HS-27A (cell line): ENCODE measurements around the gene MBD3L4.
"Not testable (repeated sequence)": the region's sequence is repeated elsewhere in the genome, so short reads cannot be mapped to it uniquely, and the experiment has no call there.

Experiments
- DNase-seq: peaks from one replicate; pipeline ENCODE4 v3.0.0-alpha.2; 2012; ENCODE audit warnings: low read depth, missing footprints

The MBD3L4 gene

DNA sequence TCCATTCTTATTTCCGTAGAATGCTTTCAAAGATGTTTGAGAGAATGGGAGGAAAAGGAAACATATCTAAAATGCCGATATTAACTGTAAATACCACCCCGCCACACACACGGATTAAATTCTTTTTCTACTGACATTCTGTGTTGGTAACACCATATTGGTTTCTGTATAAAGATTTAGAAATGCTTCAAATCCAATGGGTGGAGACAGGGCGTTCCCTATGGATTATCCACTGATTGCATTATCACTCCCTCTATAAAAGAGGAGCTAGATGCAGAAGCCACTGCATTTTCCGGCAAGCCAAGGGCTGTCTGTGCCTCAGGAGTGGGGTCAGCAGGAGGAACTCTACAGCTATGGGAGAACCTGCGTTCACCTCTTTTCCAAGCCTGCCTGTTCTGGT lies 9.0 kb upstream of the MBD3L4 start, which contains the start of gene MBD3L2:
TSS of gene MBD3L2 (plus strand) at position 301 of the 400 bp plus-strand sequence. CDS start at position 354, 53 bp downstream.
- DNase-seq, result not testable (repeated sequence)

DNA sequence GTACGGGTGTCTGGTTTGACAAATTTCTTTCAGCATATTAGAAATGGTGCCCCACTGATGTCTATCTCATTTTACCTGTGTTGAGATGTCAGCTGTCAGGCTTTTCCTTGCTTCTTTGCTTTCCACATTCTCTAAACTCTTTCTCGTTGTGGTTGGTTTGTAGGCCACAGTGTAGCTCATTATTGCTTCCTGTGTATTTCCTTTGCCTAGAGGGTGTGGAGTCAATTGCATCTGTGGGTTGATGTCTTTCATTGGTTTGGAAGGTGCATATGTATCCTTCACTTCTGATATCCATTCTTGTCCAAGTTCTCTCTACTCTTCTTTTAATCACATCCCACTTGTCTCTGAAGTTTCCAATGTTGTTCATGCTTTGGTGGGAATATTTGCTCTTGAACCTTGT lies 1.6 kb upstream of the MBD3L4 start:
- DNase-seq, result not testable (repeated sequence)

DNA sequence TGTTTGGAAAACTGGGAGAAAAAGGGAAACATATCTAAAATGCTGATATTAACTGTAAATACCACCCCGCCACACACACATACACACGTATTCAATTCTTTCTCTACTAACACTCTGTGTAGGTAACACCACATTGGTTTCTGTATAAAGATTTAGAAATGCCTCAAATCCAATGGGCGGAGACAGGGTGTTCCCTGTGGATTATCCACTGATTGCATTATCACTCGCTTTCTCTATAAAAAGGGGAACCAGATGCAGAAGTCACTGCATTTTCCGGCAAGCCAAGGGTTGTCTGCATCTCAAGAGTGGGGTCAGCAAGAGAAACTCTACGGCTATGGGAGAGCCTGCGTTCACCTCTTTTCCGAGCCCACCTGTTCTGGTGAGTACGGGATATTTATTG lies 9.7 kb downstream of the MBD3L4 start, which contains the start of gene MBD3L5:
TSS of gene MBD3L5 (plus strand) at position 301 of the 400 bp plus-strand sequence. CDS start at position 335, 34 bp downstream.
- DNase-seq, result not testable (repeated sequence)

DNA sequence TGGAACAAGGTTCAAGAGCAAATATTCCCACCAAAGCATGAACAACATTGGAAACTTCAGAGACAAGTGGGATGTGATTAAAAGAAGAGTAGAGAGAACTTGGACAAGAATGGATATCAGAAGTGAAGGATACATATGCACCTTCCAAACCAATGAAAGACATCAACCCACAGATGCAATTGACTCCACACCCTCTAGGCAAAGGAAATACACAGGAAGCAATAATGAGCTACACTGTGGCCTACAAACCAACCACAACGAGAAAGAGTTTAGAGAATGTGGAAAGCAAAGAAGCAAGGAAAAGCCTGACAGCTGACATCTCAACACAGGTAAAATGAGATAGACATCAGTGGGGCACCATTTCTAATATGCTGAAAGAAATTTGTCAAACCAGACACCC lies 11.2 kb downstream of the MBD3L4 start:
- DNase-seq, result not testable (repeated sequence)

DNA sequence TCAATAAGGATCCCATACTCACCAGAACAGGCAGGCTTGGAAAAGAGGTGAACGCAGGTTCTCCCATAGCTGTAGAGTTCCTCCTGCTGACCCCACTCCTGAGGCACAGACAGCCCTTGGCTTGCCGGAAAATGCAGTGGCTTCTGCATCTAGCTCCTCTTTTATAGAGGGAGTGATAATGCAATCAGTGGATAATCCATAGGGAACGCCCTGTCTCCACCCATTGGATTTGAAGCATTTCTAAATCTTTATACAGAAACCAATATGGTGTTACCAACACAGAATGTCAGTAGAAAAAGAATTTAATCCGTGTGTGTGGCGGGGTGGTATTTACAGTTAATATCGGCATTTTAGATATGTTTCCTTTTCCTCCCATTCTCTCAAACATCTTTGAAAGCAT lies 18.6 kb downstream of the MBD3L4 start, which contains the start of gene MBD3L2B:
TSS of gene MBD3L2B (minus strand) at position 101 of the 400 bp plus-strand sequence. CDS start at position 67, 34 bp downstream.
- DNase-seq, result not testable (repeated sequence)

DNA sequence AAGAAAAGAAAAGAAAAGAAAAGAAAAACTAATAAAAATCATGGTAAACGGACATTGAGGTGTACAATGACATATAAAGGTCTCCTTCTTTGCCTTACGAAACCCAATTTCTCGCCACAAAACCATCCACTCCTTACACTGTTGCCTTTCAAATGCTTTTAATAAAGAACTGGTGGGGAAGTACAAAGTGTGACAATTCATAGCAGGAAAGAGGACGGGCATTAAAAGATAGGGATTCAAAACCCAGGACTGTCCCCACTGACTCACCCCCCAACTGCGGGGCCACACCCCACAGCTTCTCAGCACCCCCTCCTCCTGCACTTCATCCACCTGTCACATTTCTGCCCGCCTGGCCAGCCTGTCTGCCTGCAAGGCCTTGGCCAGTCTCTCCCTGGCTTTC lies 21.2 kb downstream of the MBD3L4 start:
- DNase-seq, result no peak

DNA sequence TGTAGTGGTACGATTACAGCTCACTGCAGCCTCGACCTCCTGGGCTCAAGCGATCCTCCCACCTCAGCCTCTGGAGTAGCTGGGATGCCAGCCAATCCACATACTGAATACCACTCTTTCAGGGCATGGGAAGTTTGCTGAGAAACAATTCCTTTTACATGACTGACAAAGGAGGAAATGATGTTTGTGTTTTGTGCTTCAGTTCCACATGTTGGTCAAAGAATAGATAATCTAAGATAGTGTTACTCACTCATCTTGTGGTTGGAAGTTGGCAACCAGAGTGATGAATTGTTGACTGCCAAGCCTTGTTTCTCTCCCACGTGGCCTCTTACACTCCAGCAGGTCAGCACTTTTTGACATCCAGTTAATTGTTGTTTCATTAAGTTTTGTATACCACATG lies 26.3 kb downstream of the MBD3L4 start:
- no peak for DNase-seq

DNA sequence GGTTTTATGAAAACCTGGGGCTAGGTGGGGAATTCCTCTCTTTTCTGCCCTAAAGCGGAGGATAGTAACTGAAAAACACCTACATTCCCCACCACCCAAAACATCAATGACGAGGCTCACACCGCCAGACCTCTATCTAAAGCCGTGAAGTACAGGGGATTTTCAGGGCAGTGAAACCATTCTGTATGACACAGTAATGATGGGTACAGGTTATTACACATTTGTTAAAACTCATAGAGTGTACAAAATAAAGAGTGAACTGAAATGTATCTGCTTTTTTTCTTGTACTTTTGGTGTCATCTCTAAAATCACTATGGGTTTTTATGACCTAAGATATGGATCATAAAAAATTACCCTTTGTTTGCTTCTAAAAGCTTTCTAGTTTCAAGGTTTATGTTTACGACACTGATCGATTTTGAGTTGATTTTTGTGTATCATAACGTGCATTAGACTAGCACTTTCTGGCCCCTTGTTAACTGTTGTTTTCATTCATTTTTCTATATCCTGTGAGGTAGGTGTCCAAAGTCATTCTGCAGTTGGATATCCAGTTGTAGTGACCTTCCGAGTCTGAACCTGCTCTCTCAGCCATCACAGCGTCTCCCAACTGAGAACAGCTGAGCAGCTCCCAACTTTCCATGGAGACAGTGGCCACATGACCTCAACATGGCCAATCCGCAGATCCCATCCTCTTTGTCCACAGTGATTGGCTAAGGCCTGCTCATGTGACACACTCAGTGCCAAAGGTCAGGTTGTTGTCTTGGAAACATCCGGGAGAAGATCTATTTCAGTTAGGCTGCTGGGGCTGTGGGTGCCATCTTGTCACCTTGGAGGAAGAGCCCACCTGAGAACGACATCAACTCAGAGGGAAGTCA lies 29.0 kb downstream of the MBD3L4 start:
- no peak for DNase-seq

DNA sequence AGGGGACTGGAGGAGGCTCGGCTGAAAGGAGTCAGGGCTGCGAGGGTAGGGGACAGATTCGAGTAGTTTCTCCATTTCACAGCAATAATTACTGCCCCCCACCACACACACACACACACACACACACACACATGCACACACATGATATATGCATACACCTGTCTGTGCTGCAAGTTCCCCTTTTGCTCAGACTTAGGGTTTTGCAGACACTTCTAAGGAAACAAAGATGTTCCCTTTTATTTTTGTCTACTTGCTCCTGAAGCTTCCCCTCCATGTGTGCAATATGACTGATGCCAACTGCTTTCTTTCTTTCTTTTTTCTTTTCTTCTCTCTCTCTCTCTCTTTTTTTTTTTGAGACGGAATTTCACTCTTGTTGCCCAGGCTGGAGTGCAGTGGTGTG lies 32.1 kb downstream of the MBD3L4 start:
- DNase-seq, result no peak

DNA sequence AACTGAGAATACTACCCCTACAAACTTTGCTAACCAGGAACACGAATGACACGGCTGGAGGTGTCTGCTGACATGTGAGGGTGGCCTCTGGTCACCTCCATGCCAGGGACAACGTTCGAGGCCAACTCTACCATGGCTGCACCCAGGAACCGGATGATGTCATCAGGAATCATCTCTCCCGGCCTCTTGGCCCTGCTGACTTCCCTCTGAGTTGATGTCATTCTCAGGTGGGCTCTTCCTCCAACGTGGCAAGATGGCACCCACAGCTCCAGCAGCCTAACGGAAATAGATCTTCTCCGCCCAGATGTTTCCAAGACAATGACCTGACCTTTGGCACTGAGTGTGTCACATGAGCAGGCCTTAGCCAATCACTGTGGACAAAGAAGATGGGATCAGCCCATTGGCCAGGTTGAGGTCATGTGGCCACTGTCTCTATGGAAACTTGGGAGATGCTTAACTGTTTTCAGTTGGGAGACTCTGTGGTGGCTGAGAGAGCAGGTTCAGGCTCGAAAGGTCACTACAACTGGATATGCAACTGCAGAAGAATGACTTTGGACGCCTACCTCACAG lies 33.8 kb downstream of the MBD3L4 start:
- DNase-seq, result no peak

DNA sequence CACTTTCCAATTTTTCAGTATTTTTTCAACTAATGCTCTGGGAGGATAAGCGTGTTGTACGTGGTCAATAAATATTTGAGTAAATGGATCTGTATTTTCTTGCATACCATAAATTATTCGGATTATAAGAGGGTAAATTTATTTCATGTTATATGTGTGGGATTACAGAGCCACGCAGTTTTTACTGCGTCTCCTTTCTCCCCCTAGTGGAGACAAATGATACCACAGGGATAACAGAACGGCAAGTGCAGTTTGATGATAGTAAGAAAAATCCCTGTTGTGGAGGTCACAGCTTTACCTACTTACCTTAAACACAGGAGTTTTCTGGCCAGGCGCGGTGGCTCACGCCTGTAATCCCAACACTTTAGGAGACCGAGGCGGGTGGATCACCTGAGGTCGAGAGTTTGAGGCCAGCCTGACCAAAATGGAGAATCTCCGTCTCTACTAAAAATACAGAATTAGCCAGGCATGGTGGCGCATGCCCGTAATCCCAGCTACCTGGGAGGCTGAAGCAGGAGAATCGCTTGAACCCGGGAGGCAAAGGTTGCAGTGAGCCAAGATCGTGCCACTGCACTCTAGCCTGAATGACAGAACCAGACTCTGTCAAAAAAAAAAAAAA lies 35.6 kb downstream of the MBD3L4 start:
- DNase-seq, result no peak

DNA sequence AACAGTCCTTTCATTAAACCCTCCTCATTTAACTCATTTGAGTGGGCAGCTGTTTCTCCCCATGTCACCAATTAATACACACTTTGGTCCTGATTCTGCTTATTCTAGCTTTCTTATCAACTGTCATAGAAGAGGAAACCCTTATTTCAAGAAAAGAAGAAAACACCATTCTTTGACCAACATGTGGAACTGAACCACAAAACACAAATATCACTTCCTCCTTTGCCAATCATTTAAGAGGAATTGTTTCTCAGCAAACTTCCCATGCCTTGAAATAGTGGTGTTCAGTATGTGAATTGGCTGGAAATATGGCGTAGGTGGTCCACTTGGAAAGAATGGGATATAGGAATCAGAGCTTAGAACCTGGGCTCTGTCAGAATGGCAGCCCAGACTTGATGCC lies 39.2 kb downstream of the MBD3L4 start:
- no peak for DNase-seq

DNA sequence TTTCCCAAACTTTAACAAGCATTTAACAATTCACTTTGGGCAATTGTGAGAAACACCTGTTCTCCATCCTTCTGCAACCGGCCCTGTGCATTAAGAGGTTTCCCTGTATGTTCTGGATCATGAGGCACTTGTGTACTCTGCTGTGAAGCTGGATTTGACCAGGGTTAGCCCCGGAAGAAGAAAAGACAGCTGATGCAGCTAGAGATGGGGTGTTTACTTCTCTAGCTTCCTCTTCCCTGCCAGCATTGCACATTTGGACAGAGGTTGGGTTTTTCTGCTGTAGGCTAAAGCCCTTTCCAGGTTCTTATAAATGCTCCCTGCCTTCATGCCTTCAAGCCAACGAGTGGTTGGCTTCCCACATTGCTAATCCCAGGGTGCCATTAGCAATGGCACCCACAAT lies 39.6 kb downstream of the MBD3L4 start:
- DNase-seq, result no peak

DNA sequence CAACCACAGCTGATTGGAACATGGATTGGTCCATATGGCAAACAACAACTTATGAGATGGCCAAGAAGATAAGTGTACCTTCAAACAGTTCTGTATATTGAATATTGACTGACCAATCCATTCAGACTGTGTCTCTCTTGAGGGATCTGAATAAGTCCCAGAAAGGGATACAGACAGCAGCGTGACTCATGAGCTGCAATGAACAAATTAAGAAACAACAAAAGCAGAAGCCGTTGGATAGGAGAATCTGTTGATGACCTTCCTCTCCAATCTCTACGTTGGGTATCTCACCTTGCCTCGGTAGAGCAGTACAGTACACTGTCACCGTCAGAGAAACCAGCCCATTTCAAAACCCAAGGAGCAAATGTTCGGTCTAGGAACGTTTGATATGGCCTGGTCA lies 40.0 kb downstream of the MBD3L4 start:
- no peak for DNase-seq

DNA sequence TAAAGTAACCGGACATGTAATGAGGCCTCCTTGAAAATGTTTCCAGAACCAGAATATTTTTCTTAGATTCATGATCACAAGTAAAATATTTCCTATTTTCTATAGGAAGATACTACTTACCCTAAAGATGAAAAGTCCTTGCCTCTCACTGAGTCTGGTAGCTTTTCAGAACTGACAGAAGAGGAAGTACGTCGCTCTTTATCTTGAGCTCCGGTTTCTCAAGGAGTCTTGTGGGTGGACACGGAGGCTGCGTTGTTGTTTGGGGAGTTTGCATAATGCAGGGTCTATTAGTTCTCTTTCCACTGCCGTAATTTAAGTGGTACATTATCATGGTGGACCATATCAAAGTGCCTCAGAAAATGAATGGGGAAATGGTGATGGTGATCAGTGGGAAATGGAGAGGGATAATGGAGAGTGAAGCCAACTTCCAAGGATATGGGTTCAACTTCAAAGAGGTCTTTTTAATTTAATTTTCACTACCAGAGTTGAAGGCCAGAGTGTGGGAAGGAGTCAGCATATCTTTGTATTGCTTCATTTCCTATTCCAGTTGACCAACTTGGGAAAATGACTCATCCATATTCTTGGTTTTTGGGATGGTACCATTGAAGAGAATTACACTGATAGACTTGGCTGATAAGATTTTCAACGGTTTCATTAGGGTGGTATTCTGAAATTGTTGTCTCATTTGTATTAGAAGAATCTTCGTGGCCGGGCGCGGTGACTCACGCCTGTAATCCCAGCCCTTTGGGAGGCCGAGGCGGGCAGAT lies 42.1 kb downstream of the MBD3L4 start:
- DNase-seq, result no peak

DNA sequence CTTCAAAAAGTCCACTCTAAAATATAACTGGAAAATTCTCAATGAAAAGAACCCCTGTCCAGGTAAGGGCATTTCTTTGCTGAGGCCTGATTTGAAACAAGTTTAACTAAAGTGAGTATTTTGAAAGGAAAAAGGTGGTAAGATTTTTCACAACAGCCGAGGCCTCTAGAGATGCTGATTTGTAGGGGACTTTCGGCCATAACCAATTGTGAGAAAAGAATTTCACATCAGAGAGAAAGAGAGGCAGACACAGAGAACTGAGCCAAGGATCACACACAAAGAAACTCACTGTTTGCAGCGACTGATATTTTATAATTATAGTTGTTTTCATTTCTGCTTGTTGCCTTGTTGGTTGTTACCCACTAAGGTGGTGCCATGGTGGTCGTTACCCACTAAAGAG lies 43.2 kb downstream of the MBD3L4 start:
- DNase-seq, result no peak

DNA sequence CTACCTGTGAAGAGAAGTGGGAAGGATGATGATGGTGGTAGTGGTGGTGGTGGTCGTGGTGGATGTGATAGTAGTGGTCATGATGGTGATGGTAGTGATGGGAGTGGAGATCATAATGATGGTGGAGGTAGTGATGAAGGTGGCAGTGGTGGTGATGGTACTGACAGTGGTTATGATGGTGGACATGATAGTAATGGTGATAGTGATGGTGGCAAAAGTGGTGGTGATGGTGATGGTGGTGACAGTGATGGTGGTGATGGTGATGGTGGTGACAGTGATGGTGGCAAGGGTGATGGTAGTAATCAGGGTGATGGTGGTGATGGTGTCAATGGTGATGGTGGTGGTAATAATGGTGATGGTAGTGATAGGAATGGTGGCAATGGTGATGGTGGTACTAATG lies 44.9 kb downstream of the MBD3L4 start:
- no peak for DNase-seq

DNA sequence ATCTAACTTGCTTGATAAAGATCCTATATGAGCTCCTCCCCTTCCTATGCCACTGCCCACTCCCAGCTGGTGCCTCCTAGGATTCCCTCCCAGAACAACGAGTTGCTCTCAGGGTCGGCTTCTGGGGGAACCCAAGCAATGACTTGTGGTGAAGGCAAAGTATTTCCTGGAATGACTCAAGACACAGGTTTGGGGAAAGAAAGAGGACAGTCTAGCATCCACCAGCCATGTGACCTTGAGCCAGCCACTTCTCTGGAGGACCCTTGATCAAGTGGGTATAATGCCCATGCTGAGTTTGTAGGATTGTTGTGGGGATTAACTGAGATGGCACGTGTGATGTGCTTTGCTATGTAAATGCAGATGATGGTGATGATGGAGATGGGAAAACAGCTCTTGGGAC lies 51.7 kb downstream of the MBD3L4 start:
- no peak for DNase-seq

DNA sequence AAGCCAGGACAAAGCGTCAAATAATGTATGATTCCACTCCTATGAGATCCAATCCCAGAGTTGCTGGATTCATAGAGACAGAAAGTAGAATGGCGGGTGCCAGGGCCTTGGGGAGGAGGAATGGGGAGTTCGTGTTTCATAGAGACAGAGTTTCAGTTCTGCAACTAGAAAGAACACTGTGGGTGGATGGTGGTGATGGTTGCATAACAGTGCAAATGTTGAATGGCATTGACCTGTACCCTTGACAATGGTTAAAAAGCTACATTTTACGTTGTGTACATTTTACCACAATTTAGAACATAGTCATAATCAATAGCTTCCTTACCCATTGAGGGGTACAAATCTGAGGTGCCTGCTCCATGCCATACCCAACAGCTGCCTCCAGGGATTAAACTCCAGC lies 52.1 kb downstream of the MBD3L4 start:
- no peak for DNase-seq
